ENCODE data around the gene MTCH1. TPM values are rescaled to one million over a fixed set of nuclear protein-coding genes. Genes with fewer than 3 reads are reported as not detected.
"Not testable (repeated sequence)": the region's sequence is repeated elsewhere in the genome, so short reads cannot be mapped to it uniquely, and the experiment has no call there.

The MTCH1 gene
- total RNA-seq, 1 experiment from 2014 or later: 191 TPM

- no peak for DNase-seq (ENCODE audit: extremely low read depth, low read depth)
Measured at GRCh38 chr6:36956446-36956820, 29.6 kb downstream of the MTCH1 start.

- no peak for DNase-seq (ENCODE audit: extremely low read depth, low read depth)
Measured at GRCh38 chr6:36955671-36956445, 30.1 kb downstream of the MTCH1 start.

- no peak for DNase-seq (ENCODE audit: extremely low read depth, low read depth)
Measured at GRCh38 chr6:36955136-36955535, 30.9 kb downstream of the MTCH1 start.

- no peak for DNase-seq (ENCODE audit: extremely low read depth, low read depth)
Measured at GRCh38 chr6:36954262-36954931, 31.6 kb downstream of the MTCH1 start, which contains the start of gene PI16. Gene PI16 (plus strand): TSS chr6:36954738. CDS start chr6:36954761, 23 bp downstream.

- DNase-seq (ENCODE audit: extremely low read depth, low read depth): no peak
Measured at GRCh38 chr6:36953931-36954261, 32.1 kb downstream of the MTCH1 start.

- DNase-seq (ENCODE audit: extremely low read depth, low read depth): no peak
Measured at GRCh38 chr6:36949636-36950035, 36.4 kb downstream of the MTCH1 start.

GRCh38 chr6:36949076-36949475, 36.9 kb downstream of the MTCH1 start:
- not testable (repeated sequence) for DNase-seq (ENCODE audit: extremely low read depth, low read depth)

- DNase-seq (ENCODE audit: extremely low read depth, low read depth): no peak
Measured at GRCh38 chr6:36947570-36948351, 38.2 kb downstream of the MTCH1 start.

GRCh38 chr6:36946526-36946925, 39.5 kb downstream of the MTCH1 start:
- DNase-seq (ENCODE audit: extremely low read depth, low read depth): no peak

- DNase-seq (ENCODE audit: extremely low read depth, low read depth): no peak
Measured at GRCh38 chr6:36945301-36945700, 40.7 kb downstream of the MTCH1 start.

GRCh38 chr6:36944650-36945049, 41.3 kb downstream of the MTCH1 start:
- DNase-seq (ENCODE audit: extremely low read depth, low read depth): no peak

GRCh38 chr6:36942329-36942728, 43.7 kb downstream of the MTCH1 start:
- DNase-seq (ENCODE audit: extremely low read depth, low read depth): not testable (repeated sequence)

- DNase-seq (ENCODE audit: extremely low read depth, low read depth): not testable (repeated sequence)
Measured at GRCh38 chr6:36941561-36941960, 44.4 kb downstream of the MTCH1 start.

GRCh38 chr6:36940027-36940426, 46.0 kb downstream of the MTCH1 start:
- no peak for DNase-seq (ENCODE audit: extremely low read depth, low read depth)

GRCh38 chr6:36939005-36939404, 47.0 kb downstream of the MTCH1 start:
- not testable (repeated sequence) for DNase-seq (ENCODE audit: extremely low read depth, low read depth)

- no peak for DNase-seq (ENCODE audit: extremely low read depth, low read depth)
Measured at GRCh38 chr6:36938536-36938935, 47.5 kb downstream of the MTCH1 start.

GRCh38 chr6:36937896-36938295, 48.1 kb downstream of the MTCH1 start:
- DNase-seq (ENCODE audit: extremely low read depth, low read depth): no peak

- no peak for DNase-seq (ENCODE audit: extremely low read depth, low read depth)
Measured at GRCh38 chr6:36936824-36937223, 49.2 kb downstream of the MTCH1 start.

- no peak for DNase-seq (ENCODE audit: extremely low read depth, low read depth)
Measured at GRCh38 chr6:36934901-36935300, 51.1 kb downstream of the MTCH1 start.

GRCh38 chr6:36933519-36933918, 52.5 kb downstream of the MTCH1 start:
- no peak for DNase-seq (ENCODE audit: extremely low read depth, low read depth)

GRCh38 chr6:36933102-36933501, 52.9 kb downstream of the MTCH1 start:
- no peak for DNase-seq (ENCODE audit: extremely low read depth, low read depth)
